GM13976 (cell line): Measurements from ENCODE around the gene LRRC9.

Experiments used
- DNase-seq: peaks from one replicate; pipeline ENCODE4 v3.0.0; 2012; ENCODE audit warnings: low spot score
- in situ Hi-C: fragments of 300-500 bp; cut with MboI; formaldehyde crosslinking; loops from one replicate; pipeline ENCODE4 v1.12.0; 2022; ENCODE audit warnings: low sequenced_read_pairs, mixed read lengths, inconsistent platforms; ENCODE audit not compliant: unreplicated experiment
- TF ChIP-seq, protein P1 (sequence below): IDR thresholded peaks from 2 replicates; pipeline ENCODE4 v1.5.1; 2012; ENCODE audit warnings: borderline replicate concordance, mild to moderate bottlenecking; ENCODE audit not compliant: insufficient read depth; ENCODE audit errors: extremely low read depth, missing control alignments, control extremely low read depth

Gene LRRC9

GRCh38 chr14:59918824-59919569, 947 bp upstream of the LRRC9 start:
- peak; percentile 47 for DNase-seq
- in situ Hi-C loops = no loop called here
- TF ChIP-seq, protein P1, sequence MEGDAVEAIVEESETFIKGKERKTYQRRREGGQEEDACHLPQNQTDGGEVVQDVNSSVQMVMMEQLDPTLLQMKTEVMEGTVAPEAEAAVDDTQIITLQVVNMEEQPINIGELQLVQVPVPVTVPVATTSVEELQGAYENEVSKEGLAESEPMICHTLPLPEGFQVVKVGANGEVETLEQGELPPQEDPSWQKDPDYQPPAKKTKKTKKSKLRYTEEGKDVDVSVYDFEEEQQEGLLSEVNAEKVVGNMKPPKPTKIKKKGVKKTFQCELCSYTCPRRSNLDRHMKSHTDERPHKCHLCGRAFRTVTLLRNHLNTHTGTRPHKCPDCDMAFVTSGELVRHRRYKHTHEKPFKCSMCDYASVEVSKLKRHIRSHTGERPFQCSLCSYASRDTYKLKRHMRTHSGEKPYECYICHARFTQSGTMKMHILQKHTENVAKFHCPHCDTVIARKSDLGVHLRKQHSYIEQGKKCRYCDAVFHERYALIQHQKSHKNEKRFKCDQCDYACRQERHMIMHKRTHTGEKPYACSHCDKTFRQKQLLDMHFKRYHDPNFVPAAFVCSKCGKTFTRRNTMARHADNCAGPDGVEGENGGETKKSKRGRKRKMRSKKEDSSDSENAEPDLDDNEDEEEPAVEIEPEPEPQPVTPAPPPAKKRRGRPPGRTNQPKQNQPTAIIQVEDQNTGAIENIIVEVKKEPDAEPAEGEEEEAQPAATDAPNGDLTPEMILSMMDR = no peak

DNA sequence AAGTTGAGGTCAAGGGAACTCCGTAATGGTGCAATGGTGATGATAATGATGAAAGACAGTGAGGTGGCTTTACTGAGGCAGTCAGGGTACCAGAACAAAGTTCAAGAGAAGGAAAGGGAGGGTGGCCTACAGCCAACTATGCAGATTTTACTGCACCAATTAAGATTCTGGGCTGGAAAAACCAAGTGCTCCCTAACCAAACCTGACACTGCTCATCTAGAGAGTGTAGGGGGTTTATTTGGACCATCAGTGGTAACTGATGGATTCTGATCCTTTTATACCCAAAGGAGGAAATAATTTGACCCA, 387 bp downstream of the LRRC9 start:
- TF ChIP-seq, protein P1 = no peak
- in situ Hi-C loops = no loop called here
- no peak for DNase-seq

GRCh38 chr14:59925797-59926196, 5.9 kb downstream of the LRRC9 start:
- DNase-seq = no peak
- in situ Hi-C loops = no loop called here
- TF ChIP-seq, protein P1 = no peak

- in situ Hi-C loops = no loop called here
- TF ChIP-seq, protein P1 = no peak
- DNase-seq = no peak
Measured at GRCh38 chr14:59926534-59926933, 6.6 kb downstream of the LRRC9 start.

DNA sequence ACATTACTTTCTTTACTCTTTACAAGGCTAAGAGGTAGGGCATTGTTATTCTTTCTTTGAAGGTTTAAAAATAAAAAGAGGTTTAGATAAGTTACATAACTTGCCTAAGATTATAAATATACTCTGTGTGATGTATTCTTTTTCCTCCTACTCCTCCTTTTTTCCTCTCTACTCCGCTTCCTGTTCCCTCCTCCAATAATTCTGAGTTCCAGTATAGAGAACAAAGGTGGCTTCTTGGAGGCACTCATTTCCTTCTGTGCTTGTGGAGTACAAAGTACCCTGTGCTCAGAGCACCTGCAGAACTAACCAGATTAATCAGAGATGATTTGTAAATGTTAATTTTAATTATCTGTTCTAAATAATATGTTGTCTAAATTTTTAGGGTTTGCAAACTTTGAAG, 11.3 kb downstream of the LRRC9 start:
- DNase-seq = no peak
- in situ Hi-C loops = no loop called here
- TF ChIP-seq, protein P1 = no peak

DNA sequence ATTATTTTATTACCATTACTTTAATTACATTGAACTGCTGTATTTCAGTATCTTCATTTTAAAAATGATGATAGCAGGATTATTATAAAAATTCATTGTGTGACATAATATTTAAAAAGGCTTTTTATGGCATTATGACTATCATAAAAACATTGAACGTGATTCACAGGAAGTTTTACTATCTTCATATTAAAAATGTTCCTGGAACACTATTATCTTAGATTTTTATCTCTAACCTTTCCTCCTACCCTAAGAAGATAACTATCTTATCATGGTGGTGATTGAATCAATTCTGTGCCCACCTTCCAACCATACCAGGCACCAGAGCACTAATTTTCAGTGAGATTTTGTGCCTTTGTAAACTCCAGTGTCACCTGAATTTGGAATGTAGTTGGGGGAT, 16.2 kb downstream of the LRRC9 start:
- no peak for DNase-seq
- in situ Hi-C loops = no loop called here
- TF ChIP-seq, protein P1 = no peak
